Measurements from ENCODE around the gene KAT2B.

The KAT2B gene

DNA sequence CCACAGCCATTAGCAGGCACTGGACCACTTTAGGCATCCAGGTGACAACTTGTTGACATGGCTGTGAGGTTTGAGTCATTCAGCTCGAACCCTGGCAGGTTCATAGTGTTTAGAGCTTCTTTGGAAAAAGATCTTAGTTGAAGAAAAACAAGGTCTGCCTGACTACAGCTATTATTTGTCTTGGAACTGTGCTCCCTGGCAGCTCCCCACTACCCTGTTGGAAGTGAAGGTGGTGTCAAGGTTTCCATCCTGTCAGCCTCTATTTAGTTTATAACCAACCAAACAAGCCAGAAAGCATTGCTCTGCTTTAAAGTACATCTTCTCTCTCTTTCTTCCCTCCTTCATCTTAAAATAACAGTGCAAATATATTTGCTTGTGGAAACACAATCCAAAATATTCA is 56.8 kb downstream of the KAT2B start:
- no peak for TF ChIP-seq CTCF (conservative IDR thresholded peaks at IDR 0.05; ENCODE audit: low read depth, low read length)
- DNase-seq (ENCODE audit: low read depth) = no peak
- H3K4me3 ChIP-seq (ENCODE audit: low read length) = no peak overlapping the region

GRCh38 chr3:20099060-20099459 is 58.8 kb downstream of the KAT2B start:
- H3K4me3 ChIP-seq (ENCODE audit: low read length) = no peak overlapping the region
- no peak for DNase-seq (ENCODE audit: low read depth)
- TF ChIP-seq CTCF (conservative IDR thresholded peaks at IDR 0.05; ENCODE audit: low read depth, low read length) = no peak

DNA sequence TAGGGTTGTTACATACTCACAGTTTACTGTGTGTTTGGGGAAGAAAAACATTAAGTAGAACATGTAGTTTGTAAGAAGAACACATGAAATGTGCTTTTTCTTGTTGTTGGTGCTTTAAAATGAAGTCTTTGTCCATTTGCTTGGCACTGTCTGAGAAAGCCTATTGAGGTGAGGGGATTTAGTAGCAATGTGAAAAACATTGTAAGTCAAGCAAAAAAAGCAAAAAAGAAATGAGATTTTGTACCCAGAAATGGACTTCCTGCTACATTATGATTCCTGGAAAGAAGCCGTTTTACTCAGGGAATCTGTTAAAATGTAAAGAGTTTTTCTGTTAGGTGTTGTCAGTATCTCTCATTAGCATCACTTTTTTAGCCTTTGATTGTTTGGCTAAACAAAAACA is 59.9 kb downstream of the KAT2B start:
- no peak overlapping the region for H3K4me3 ChIP-seq (ENCODE audit: low read length)
- no peak for DNase-seq (ENCODE audit: low read depth)
- TF ChIP-seq CTCF (conservative IDR thresholded peaks at IDR 0.05; ENCODE audit: low read depth, low read length) = no peak

DNA sequence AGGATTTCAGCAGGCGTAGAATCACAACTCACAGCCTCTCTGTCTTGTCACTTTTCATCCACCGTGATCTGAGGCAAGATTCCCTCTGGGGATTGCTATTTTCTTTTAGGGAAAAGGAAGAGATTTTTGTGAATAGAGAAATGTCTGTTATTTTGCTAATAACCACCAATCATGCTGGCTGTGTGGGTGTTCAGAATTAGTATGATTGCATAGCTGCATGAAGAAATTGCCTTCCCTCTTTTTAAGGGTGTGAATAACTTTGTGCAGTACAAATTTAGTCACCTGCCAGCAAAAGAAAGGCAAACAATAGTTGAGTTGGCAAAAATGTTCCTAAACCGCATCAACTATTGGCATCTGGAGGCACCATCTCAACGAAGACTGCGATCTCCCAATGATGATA is 60.8 kb downstream of the KAT2B start:
- no peak for TF ChIP-seq CTCF (conservative IDR thresholded peaks at IDR 0.05; ENCODE audit: low read depth, low read length)
- no peak for DNase-seq (ENCODE audit: low read depth)
- no peak overlapping the region for H3K4me3 ChIP-seq (ENCODE audit: low read length)

- DNase-seq (ENCODE audit: low read depth) = no peak
- TF ChIP-seq CTCF (conservative IDR thresholded peaks at IDR 0.05; ENCODE audit: low read depth, low read length) = no peak
- H3K4me3 ChIP-seq (ENCODE audit: low read length) = no peak overlapping the region
These were observed 63.5 kb downstream of the KAT2B start for GRCh38 chr3:20103731-20104130.

DNA sequence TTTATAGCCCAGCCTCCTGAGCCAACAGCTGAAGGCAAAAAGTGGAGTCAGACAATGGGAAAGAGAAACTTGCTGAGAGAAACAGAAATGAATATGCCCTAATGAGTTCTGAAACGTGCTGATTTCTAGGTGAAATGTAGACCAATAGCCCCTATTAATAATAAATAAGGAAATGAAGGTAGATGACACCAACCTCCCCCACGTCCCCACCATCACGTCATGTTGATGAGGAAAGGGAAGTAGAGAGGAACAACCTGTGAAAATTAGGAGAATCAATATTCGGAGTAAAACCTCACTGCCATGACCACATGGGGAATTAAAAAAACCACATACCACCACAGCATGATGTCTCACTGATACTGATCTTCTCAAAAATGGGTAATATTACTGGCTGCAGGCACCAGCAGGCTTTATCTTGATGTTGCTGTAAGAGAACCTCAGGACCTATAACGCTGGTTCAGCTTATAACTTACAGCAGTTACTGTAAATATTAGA is 64.0 kb downstream of the KAT2B start:
- no peak overlapping the region for H3K4me3 ChIP-seq (ENCODE audit: low read length)
- DNase-seq (ENCODE audit: low read depth) = no peak
- TF ChIP-seq CTCF (conservative IDR thresholded peaks at IDR 0.05; ENCODE audit: low read depth, low read length) = no peak

GRCh38 chr3:20105513-20106280 is 65.5 kb downstream of the KAT2B start:
- no peak for DNase-seq (ENCODE audit: low read depth)
- no peak for TF ChIP-seq CTCF (conservative IDR thresholded peaks at IDR 0.05; ENCODE audit: low read depth, low read length)
- H3K4me3 ChIP-seq (ENCODE audit: low read length) = no peak overlapping the region

Measured in retinal pigment epithelial cell (primary cell).